ENCODE results near the gene OBI1. TPM values are rescaled to one million over a fixed set of nuclear protein-coding genes. Genes with fewer than 3 reads are reported as not detected.

Gene OBI1
- total and polyA plus RNA-seq, 9 of the 15 experiments (the other 6 are each of a cell fraction or from before 2014, with no cell fraction given): 8.7 to 18.4 (median 14.2) TPM

- TF ChIP-seq, protein P1, sequence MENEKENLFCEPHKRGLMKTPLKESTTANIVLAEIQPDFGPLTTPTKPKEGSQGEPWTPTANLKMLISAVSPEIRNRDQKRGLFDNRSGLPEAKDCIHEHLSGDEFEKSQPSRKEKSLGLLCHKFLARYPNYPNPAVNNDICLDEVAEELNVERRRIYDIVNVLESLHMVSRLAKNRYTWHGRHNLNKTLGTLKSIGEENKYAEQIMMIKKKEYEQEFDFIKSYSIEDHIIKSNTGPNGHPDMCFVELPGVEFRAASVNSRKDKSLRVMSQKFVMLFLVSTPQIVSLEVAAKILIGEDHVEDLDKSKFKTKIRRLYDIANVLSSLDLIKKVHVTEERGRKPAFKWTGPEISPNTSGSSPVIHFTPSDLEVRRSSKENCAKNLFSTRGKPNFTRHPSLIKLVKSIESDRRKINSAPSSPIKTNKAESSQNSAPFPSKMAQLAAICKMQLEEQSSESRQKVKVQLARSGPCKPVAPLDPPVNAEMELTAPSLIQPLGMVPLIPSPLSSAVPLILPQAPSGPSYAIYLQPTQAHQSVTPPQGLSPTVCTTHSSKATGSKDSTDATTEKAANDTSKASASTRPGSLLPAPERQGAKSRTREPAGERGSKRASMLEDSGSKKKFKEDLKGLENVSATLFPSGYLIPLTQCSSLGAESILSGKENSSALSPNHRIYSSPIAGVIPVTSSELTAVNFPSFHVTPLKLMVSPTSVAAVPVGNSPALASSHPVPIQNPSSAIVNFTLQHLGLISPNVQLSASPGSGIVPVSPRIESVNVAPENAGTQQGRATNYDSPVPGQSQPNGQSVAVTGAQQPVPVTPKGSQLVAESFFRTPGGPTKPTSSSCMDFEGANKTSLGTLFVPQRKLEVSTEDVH (IDR thresholded peaks at IDR 0.05; ENCODE audit: low read depth, partially characterized antibody): peak; percentile 15
- TF ChIP-seq SMARCA5 (IDR thresholded peaks at IDR 0.05): no peak
- TF ChIP-seq FIP1L1 (IDR thresholded peaks at IDR 0.05; ENCODE audit: low read depth, low read length, poor library complexity, severe bottlenecking): no peak
- TF ChIP-seq STAT5B (CRISPR knock-in tag; IDR thresholded peaks at IDR 0.05): no peak
- TF ChIP-seq, protein P2, sequence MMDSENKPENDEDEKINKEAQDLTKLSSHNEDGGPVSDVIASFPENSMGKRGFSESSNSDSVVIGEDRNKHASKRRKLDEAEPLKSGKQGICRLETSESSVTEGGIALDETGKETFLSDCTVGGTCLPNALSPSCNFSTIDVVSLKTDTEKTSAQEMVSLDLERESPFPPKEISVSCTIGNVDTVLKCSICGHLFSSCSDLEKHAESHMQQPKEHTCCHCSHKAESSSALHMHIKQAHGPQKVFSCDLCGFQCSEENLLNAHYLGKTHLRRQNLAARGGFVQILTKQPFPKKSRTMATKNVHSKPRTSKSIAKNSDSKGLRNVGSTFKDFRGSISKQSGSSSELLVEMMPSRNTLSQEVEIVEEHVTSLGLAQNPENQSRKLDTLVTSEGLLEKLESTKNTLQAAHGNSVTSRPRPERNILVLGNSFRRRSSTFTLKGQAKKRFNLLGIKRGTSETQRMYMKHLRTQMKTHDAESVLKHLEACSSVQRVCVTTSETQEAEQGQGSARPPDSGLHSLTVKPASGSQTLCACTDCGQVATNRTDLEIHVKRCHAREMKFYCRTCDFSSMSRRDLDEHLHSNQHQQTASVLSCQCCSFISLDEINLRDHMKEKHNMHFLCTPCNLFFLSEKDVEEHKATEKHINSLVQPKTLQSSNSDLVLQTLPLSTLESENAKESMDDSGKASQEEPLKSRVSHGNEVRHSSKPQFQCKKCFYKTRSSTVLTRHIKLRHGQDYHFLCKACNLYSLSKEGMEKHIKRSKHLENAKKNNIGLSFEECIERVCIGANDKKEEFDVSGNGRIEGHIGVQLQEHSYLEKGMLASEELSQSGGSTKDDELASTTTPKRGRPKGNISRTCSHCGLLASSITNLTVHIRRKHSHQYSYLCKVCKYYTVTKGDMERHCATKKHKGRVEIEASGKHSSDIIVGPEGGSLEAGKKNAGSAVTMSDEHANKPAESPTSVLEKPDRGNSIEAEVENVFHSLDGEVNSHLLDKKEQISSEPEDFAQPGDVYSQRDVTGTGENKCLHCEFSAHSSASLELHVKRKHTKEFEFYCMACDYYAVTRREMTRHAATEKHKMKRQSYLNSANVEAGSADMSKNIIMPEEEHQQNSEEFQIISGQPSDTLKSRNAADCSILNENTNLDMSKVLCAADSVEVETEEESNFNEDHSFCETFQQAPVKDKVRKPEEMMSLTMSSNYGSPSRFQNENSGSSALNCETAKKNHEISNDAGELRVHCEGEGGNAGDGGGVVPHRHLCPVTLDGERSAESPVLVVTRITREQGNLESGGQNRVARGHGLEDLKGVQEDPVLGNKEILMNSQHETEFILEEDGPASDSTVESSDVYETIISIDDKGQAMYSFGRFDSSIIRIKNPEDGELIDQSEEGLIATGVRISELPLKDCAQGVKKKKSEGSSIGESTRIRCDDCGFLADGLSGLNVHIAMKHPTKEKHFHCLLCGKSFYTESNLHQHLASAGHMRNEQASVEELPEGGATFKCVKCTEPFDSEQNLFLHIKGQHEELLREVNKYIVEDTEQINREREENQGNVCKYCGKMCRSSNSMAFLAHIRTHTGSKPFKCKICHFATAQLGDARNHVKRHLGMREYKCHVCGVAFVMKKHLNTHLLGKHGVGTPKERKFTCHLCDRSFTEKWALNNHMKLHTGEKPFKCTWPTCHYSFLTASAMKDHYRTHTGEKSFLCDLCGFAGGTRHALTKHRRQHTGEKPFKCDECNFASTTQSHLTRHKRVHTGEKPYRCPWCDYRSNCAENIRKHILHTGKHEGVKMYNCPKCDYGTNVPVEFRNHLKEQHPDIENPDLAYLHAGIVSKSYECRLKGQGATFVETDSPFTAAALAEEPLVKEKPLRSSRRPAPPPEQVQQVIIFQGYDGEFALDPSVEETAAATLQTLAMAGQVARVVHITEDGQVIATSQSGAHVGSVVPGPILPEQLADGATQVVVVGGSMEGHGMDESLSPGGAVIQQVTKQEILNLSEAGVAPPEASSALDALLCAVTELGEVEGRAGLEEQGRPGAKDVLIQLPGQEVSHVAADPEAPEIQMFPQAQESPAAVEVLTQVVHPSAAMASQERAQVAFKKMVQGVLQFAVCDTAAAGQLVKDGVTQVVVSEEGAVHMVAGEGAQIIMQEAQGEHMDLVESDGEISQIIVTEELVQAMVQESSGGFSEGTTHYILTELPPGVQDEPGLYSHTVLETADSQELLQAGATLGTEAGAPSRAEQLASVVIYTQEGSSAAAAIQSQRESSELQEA (IDR thresholded peaks at IDR 0.05; ENCODE audit: low read depth): peak; percentile 93
- no peak for TF ChIP-seq ZBTB5 (IDR thresholded peaks at IDR 0.05)
- TF ChIP-seq, protein P3, sequence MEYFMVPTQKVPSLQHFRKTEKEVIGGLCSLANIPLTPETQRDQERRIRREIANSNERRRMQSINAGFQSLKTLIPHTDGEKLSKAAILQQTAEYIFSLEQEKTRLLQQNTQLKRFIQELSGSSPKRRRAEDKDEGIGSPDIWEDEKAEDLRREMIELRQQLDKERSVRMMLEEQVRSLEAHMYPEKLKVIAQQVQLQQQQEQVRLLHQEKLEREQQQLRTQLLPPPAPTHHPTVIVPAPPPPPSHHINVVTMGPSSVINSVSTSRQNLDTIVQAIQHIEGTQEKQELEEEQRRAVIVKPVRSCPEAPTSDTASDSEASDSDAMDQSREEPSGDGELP (CRISPR knock-in tag; IDR thresholded peaks at IDR 0.05; ENCODE audit: borderline replicate concordance): peak; percentile 61
- TF ChIP-seq TAF9B (IDR thresholded peaks at IDR 0.05; ENCODE audit: partially characterized antibody): peak; percentile 57
- TF ChIP-seq TOE1 (IDR thresholded peaks at IDR 0.05; ENCODE audit: borderline replicate concordance): 0 out of 2 replicates have a peak, but pooled peaks have one; percentile 60
- TF ChIP-seq TOE1 (CRISPR knock-in tag; IDR thresholded peaks at IDR 0.05; ENCODE audit: borderline replicate concordance, low read depth): no peak
These were observed at the start of gene OBI1 (continued) for GRCh38 chr13:78658630-78659449.

Measured in K562 (cell line).